HG02840 (cell line): ENCODE measurements around the gene ITGB8.
A peak's percentile ranks its signal among the peaks of the same experiment; 100 is the strongest.
"Not testable (repeated sequence)": the region's sequence is repeated elsewhere in the genome, so short reads cannot be mapped to it uniquely, and the experiment has no call there.

ENCODE experiments used
- ATAC-seq: cut with Tn5 transposase; IDR thresholded peaks from one replicate; pipeline ENCODE4 v1.9.1; 2021; ENCODE audit warnings: mild to moderate bottlenecking, moderate library complexity, moderate number of reproducible peaks; ENCODE audit not compliant: unreplicated experiment, low FRiP score

Gene ITGB8

GRCh38 chr7:20364571-20365196 lies 34.0 kb downstream of the ITGB8 start:
- ATAC-seq: no peak

- no peak for ATAC-seq
Observed at GRCh38 chr7:20365486-20365885, 34.8 kb downstream of the ITGB8 start.

GRCh38 chr7:20374399-20374798 lies 43.7 kb downstream of the ITGB8 start:
- ATAC-seq: no peak

GRCh38 chr7:20376796-20377195 lies 46.1 kb downstream of the ITGB8 start:
- no peak for ATAC-seq

- no peak for ATAC-seq
Observed at GRCh38 chr7:20381406-20382034, 50.8 kb downstream of the ITGB8 start.

GRCh38 chr7:20383351-20383750 lies 52.7 kb downstream of the ITGB8 start:
- no peak for ATAC-seq

- ATAC-seq: no peak
Observed at GRCh38 chr7:20385126-20385525, 54.4 kb downstream of the ITGB8 start.

- ATAC-seq: no peak
Observed at GRCh38 chr7:20388084-20388483, 57.4 kb downstream of the ITGB8 start.

GRCh38 chr7:20389192-20389591 lies 58.5 kb downstream of the ITGB8 start:
- not testable (repeated sequence) for ATAC-seq

- ATAC-seq: no peak
Observed at GRCh38 chr7:20393021-20393610, 62.4 kb downstream of the ITGB8 start.

- ATAC-seq: no peak
Observed at GRCh38 chr7:20393616-20394015, 62.9 kb downstream of the ITGB8 start.

GRCh38 chr7:20394284-20394683 lies 63.6 kb downstream of the ITGB8 start:
- no peak for ATAC-seq

GRCh38 chr7:20395104-20395503 lies 64.4 kb downstream of the ITGB8 start:
- ATAC-seq: no peak

- peak; percentile 67 for ATAC-seq
Observed at GRCh38 chr7:20395511-20395910, 64.8 kb downstream of the ITGB8 start.

GRCh38 chr7:20399521-20399920 lies 68.8 kb downstream of the ITGB8 start:
- ATAC-seq: no peak

- no peak for ATAC-seq
Observed at GRCh38 chr7:20401861-20402746, 71.4 kb downstream of the ITGB8 start.

- ATAC-seq: no peak
Observed at GRCh38 chr7:20402747-20403230, 72.1 kb downstream of the ITGB8 start.

- no peak for ATAC-seq
Observed at GRCh38 chr7:20403331-20403730, 72.6 kb downstream of the ITGB8 start.

GRCh38 chr7:20404320-20404719 lies 73.6 kb downstream of the ITGB8 start:
- ATAC-seq: no peak

GRCh38 chr7:20407585-20408466 lies 77.1 kb downstream of the ITGB8 start:
- no peak for ATAC-seq
